GM21423 (cell line): ENCODE results near the gene PTTG1IP.

Experiments
- ATAC-seq: cut with Tn5 transposase; IDR thresholded peaks from one replicate; pipeline ENCODE4 v1.9.1; 2021; ENCODE audit warnings: mild to moderate bottlenecking, moderate library complexity; ENCODE audit not compliant: unreplicated experiment

Gene PTTG1IP

DNA sequence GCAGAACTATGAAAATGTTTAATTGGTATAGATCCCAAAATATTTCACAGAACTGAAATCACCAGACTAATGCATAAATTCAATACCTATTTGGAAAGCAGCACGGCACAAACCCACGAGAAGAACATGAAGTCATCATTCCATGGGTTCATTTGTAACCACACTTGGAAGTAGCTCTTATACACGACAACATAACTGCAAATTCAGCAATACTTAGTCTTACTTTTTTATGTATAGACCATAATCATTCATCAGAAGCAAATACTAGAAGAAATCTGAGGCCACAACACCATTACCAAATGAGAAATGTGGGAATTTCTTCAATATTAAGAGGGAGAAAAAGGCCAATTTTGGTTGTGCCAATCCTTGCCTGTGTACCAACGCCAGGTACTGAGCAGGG, 67.6 kb downstream of the PTTG1IP start:
- ATAC-seq: no peak

DNA sequence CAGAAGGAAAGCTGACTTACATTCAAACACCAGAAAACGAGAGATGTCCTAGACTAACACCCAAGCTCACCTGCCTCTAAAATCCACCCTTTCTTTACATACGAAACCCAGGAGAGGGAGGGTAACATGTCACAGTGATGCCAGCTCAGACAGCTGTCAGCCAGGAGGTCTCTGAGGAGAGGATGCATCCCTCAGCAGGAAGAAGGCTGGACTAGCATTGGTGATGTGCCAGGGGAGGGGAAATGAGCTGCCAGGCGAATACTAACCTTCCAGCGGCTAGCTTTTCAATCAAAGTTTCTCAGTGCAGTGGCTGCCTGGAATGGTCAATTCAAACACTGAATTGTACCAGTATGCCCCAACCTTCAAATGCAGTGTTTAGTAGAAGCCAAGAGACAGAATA, 68.3 kb downstream of the PTTG1IP start:
- ATAC-seq: no peak

DNA sequence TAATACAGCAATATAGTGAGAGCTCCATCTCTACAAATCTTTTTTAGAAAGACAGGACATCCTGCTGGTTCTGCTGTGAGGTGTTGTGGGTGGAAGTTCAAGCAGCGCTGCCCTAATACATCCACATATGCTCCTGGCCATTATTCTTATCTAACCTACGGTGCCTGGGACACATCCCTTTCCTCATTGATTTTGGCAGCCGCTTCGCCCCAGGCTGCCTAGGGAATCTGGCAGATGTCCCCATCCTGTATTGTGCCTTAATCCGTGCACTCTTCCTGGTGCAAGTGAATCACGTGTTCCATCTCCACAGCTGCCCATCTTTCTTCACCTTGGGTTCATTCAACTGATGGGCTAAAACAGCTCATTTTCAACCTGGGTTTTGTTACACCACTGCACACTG, 68.7 kb downstream of the PTTG1IP start:
- no peak for ATAC-seq

DNA sequence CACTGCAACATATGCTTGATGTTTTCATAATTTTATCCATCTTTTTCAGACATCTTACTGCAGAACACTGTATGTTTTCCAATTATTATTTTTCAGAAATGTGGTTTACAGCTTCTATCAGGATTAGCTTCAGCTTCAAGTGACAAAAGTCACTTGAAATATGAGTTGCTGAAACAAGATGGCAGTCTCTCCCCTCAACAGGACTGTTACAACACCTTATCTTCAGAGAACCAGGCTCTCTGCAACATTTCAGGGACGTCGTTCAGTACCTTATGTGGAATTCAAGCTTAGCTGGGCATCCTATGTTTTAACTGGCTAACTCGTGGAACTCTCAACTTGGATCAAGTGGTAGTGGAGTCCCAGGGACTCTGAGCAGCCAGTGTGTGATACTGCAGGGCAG, 69.8 kb downstream of the PTTG1IP start:
- ATAC-seq: no peak

DNA sequence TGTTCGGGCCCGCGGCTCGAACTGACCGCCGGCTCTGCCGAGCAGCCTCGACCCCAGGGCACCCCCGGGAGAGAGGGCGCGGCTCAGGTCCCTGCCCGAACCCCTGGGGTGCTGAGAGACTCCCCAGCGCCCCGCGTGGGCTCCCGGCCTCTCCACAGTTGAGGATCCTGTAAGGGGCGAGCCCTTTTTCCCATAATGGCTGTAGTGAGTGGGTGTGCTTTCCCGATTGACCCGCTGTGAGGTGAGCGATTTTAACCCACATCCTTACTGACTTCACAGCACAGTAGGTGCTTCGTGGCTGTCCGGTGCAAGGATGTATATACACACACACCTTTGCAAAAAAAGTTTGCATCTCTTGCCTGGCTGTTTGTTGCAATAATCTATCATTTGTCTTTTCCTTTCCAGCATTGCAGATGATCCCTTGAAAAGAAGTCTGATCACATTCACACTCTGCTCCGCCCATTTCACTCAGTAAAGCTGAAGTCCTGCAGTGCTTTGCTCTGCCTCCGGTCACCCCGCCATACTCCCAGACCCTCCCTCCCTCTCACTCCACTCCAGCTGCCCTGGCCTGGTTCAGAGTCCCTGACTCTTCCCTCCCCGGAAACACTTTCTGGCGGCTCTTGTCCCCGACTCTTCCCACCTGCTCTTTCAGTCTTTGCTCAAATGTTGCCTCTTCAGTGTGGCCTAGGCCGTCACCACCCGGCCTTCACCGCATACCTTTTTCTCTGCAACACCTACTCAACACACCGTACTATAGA, 70.9 kb downstream of the PTTG1IP start:
- no peak for ATAC-seq

DNA sequence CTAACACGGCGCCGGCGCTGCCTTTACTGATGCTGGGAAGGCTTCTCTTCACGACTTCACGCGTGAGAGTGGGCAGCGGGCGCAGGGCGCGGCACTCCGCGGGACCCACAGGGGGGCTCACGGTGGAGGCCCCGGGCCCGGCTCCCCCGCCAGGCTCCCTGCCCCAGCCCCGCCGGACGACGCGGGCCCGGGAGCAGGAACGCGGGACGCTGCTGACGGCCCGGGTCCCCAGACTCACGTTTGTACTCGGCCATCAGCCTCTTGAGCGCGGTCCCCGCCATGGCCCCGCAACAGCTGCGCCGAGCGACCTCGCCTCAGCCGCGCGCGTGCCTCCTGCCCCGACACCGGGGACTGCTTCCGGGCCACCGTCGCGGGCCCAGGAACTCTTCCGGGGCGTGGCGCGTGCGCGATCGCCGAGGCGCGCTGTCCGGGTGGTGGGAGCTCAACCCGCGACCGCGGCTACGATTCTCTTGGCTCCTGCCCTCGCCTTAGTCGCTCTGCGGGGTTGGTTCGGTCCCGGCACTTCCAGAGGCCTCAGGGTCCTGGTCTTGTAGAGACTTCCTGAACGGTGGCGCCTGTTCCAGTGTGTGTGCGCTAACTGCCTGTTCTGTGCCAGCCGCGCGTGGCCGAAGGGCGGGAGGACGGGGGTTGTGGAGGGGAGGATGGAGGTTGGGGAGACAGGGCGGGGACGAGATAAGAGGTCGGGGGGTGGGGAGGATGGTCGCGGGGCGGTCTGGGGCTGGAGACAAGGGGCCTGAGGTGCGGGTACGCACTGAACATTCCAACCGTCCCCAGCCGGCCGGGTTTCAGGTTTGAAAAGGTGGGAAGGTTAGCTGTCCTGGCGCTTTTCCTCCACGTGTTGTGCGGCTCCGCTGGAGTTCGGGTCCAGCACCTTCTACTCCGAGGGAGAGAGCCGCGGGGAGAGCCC, 71.8 kb downstream of the PTTG1IP start, which contains the start of gene UBE2G2:
TSS of gene UBE2G2 (minus strand) at position 353 of the 928 bp plus-strand sequence. CDS start at position 281, 72 bp downstream.
- ATAC-seq: peak; percentile 80

DNA sequence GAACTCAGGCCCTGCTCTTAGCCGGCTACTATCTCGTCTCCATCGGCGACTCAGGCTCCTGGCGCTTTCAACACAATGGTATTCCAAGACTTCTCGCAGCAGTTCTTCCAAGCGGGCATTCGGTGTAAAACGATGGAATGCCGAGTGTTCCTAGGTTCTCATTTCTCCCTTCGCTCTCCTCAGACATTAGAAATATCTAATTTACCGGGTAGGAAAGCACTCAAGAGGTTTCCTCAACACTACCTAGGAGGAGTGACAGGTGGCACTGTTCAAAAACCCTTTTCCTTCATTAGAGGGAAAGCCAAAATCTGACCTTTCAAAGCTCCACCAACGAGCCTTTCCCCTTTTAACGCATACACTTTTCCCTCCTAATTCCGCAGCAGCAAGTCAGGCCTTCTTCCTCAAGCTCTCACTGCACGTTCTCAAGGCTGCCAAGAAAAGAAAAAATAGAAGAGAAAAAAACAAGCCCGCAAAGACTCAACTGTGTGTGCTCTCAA, 72.5 kb downstream of the PTTG1IP start:
- ATAC-seq: peak; percentile 38

DNA sequence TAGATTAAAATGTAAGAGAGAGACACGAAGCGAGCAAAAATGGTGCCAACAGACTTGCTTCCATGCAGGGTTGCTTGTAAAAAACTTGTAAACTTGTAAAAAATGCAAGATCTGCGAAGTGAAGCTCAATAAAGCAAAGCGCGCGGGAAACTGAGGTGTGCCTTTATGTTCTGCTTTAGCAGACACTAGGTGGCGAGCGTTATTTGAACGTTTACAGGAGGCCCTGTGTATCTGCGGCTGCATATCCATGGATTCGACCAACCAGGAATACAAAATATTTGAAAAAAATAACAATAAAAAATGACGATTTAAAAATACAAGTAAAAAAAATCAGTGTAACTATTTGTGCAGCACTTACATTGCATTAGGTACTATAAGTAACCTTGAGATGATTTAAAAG, 73.4 kb downstream of the PTTG1IP start:
- ATAC-seq: no peak

DNA sequence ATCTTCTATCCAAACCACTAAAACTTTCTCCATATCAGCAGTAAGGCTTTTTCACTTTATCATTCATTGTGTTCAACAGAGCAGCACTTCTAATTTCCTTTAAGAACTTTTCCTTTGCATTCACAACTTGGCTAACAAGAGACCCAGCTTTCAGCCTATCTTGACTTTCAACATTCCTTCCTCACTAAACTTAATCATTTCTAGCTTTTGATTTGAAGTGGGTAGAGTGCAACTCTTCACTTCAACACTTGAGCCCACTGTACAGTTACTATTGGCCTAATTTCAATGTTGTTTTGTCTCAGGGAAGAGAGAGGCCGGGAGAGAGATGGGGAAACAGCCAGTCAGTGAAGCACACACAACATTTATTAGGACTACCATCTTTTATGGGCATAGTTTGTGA, 73.8 kb downstream of the PTTG1IP start:
- no peak for ATAC-seq
